Measurements from ENCODE around the gene KRT26. TPM values are rescaled to one million over a fixed set of nuclear protein-coding genes. Genes with fewer than 3 reads are reported as not detected.
"Not testable (repeated sequence)": the region's sequence is repeated elsewhere in the genome, so short reads cannot be mapped to it uniquely, and the experiment has no call there.

KRT26 gene
- total RNA-seq, 1 donor from 2014 or later, result not detected

- ATAC-seq (ENCODE audit: poor library complexity) (no peak), DNase-seq (no peak)
- intact Hi-C loops (cut with DNase I), result no loop called here
These were observed 20.9 kb downstream of the KRT26 start for GRCh38 chr17:40751065-40751464.

GRCh38 chr17:40750391-40750790, 21.6 kb downstream of the KRT26 start:
- intact Hi-C loops (cut with DNase I), result no loop called here
- ATAC-seq (ENCODE audit: poor library complexity), result no peak
- DNase-seq, result no peak

- ATAC-seq (ENCODE audit: poor library complexity); intact Hi-C loops (cut with DNase I); DNase-seq: not testable (repeated sequence)
These were observed 23.3 kb downstream of the KRT26 start for GRCh38 chr17:40748666-40749065.

- intact Hi-C loops (cut with DNase I), result no loop called here
- ATAC-seq (ENCODE audit: poor library complexity), result no peak
- no peak for DNase-seq
These were observed 33.4 kb downstream of the KRT26 start for GRCh38 chr17:40738553-40738952.

GRCh38 chr17:40735016-40735415, 37.0 kb downstream of the KRT26 start:
- DNase-seq (no peak), ATAC-seq (ENCODE audit: poor library complexity) (no peak)
- intact Hi-C loops (cut with DNase I), result no loop called here

- intact Hi-C loops (cut with DNase I), result no loop called here
- DNase-seq (no peak), ATAC-seq (ENCODE audit: poor library complexity) (no peak)
These were observed 38.0 kb downstream of the KRT26 start for GRCh38 chr17:40734018-40734417.

- DNase-seq (no peak), ATAC-seq (ENCODE audit: poor library complexity) (no peak)
- intact Hi-C loops (cut with DNase I), result no loop called here
These were observed 41.0 kb downstream of the KRT26 start for GRCh38 chr17:40730970-40731369.

GRCh38 chr17:40727447-40728231, 44.4 kb downstream of the KRT26 start:
- intact Hi-C loops (cut with DNase I), result no loop called here
- DNase-seq, result no peak
- ATAC-seq (ENCODE audit: poor library complexity), result no peak

GRCh38 chr17:40726919-40727318, 45.1 kb downstream of the KRT26 start:
- intact Hi-C loops (cut with DNase I), result no loop called here

GRCh38 chr17:40724656-40725055, 47.3 kb downstream of the KRT26 start:
- ATAC-seq (ENCODE audit: poor library complexity) (no peak), DNase-seq (no peak)
- intact Hi-C loops (cut with DNase I), result no loop called here

More at GRCh38 chr17:40726919-40727318, 45.1 kb downstream of the KRT26 start:
- ATAC-seq (ENCODE audit: poor library complexity) (no peak), DNase-seq (no peak)

GRCh38 chr17:40722241-40722640, 49.8 kb downstream of the KRT26 start:
- DNase-seq (no peak), ATAC-seq (ENCODE audit: poor library complexity) (peak; percentile 58)
- intact Hi-C loops (cut with DNase I), result no loop called here

GRCh38 chr17:40720899-40721298, 51.1 kb downstream of the KRT26 start:
- ATAC-seq (ENCODE audit: poor library complexity) (no peak), DNase-seq (no peak)
- intact Hi-C loops (cut with DNase I), result no loop called here

GRCh38 chr17:40718930-40719329, 53.1 kb downstream of the KRT26 start:
- intact Hi-C loops (cut with DNase I), result no loop called here
- DNase-seq (no peak), ATAC-seq (ENCODE audit: poor library complexity) (no peak)

GRCh38 chr17:40717776-40718175, 54.2 kb downstream of the KRT26 start:
- ATAC-seq (ENCODE audit: poor library complexity) (no peak), DNase-seq (no peak)
- intact Hi-C loops (cut with DNase I), result no loop called here

Other genes starting within 250 kb of the KRT26 start
- not detected for gene CCR7, start 206.7 kb downstream of the KRT26 start, total RNA-seq
- gene SMARCE1, start 124.4 kb downstream of the KRT26 start, total RNA-seq, result 49.5 TPM
- not detected for gene KRT222, start 107.0 kb downstream of the KRT26 start, total RNA-seq
- not detected for gene KRT24, start 68.4 kb downstream of the KRT26 start, total RNA-seq
- gene KRT25, start 16.9 kb downstream of the KRT26 start, total RNA-seq, result not detected
- not detected for gene KRT27, start 10.3 kb upstream of the KRT26 start, total RNA-seq
- gene KRT28, start 27.8 kb upstream of the KRT26 start, total RNA-seq, result not detected
- 50.3 TPM for gene KRT10, start 50.4 kb upstream of the KRT26 start, total RNA-seq
- not detected for gene KRT12, start 95.0 kb upstream of the KRT26 start, total RNA-seq
- gene KRT20, start 113.0 kb upstream of the KRT26 start, total RNA-seq, result not detected
- gene KRT23, start 165.4 kb upstream of the KRT26 start, total RNA-seq, result not detected
- not detected for gene KRT39, start 194.7 kb upstream of the KRT26 start, total RNA-seq
- gene KRT40, start 212.1 kb upstream of the KRT26 start, total RNA-seq, result not detected
- not detected for gene KRTAP3-3, start 222.0 kb upstream of the KRT26 start, total RNA-seq
- not detected for gene KRTAP3-2, start 227.7 kb upstream of the KRT26 start, total RNA-seq
- not detected for gene KRTAP3-1, start 236.9 kb upstream of the KRT26 start, total RNA-seq